Smooth muscle cell (in vitro differentiated cells): ENCODE results near the gene C5orf15. TPM values are rescaled to one million over a fixed set of nuclear protein-coding genes. Genes with fewer than 3 reads are reported as not detected.

Experiments used
- DNase-seq: peaks from one replicate; lab custom pipeline; 2025; ENCODE audit not compliant: unreplicated experiment; lab: John Stamatoyannopoulos, UW
- H2AFZ ChIP-seq: fragments of 200-600 bp; sonication (generic); 2 replicates; pipeline ENCODE4 v1.6.0; 2016; ENCODE audit warnings: antibody characterized with exemption, low read depth, mild to moderate bottlenecking
- H3F3A ChIP-seq: fragments of 200-600 bp; sonication (generic); 2 replicates; pipeline ENCODE4 v1.6.0; 2017; ENCODE audit warnings: antibody characterized with exemption, low read depth
- H3K27ac ChIP-seq: fragments of 200-600 bp; sonication (generic); 2 replicates; pipeline ENCODE4 v1.5.1; 2016; ENCODE audit warnings: low read depth, mild to moderate bottlenecking
- H3K27me3 ChIP-seq: fragments of 200-600 bp; sonication (generic); 2 replicates; pipeline ENCODE4 v1.6.1; 2016; ENCODE audit warnings: low read depth, mild to moderate bottlenecking
- H3K36me3 ChIP-seq: fragments of 200-600 bp; sonication (generic); 2 replicates; pipeline ENCODE4 v1.5.1; 2016; ENCODE audit warnings: low read depth
- H3K4me1 ChIP-seq: fragments of 200-600 bp; sonication (generic); 2 replicates; pipeline ENCODE4 v1.5.1; 2016; ENCODE audit warnings: low read depth
- H3K4me2 ChIP-seq: fragments of 200-600 bp; sonication (generic); 2 replicates; pipeline ENCODE4 v1.6.0; 2016; ENCODE audit warnings: mild to moderate bottlenecking
- H3K4me3 ChIP-seq: fragments of 200-600 bp; sonication (generic); 2 replicates; pipeline ENCODE4 v1.5.1; 2016; ENCODE audit warnings: mild to moderate bottlenecking
- H3K79me2 ChIP-seq: fragments of 200-600 bp; sonication (generic); 2 replicates; pipeline ENCODE4 v1.6.0; 2016; ENCODE audit warnings: low read depth, mild to moderate bottlenecking
- H3K9ac ChIP-seq: fragments of 200-600 bp; sonication (generic); 2 replicates; pipeline ENCODE4 v1.6.0; 2016; ENCODE audit warnings: low read depth
- H3K9me3 ChIP-seq: fragments of 200-600 bp; sonication (generic); replicated peaks from 2 replicates; pipeline ENCODE4 v1.5.1; 2016; ENCODE audit warnings: low read depth
- H4K20me1 ChIP-seq: fragments of 200-600 bp; sonication (generic); 2 replicates; pipeline ENCODE4 v1.6.0; 2016; ENCODE audit warnings: low read depth
- CTCF ChIP-seq: fragments of 200-600 bp; sonication (generic); IDR thresholded peaks from 2 replicates; pipeline ENCODE4 v1.5.1; 2017; ENCODE audit warnings: borderline replicate concordance, mild to moderate bottlenecking, antibody characterized with exemption; ENCODE audit not compliant: insufficient read depth, poor library complexity, severe bottlenecking
- WGBS: methylation state at CpG from one replicate; pipeline ENCODE4 v1.1.7; 2016; ENCODE audit warnings: low lambda C conversion rate; 5-methylcytosine and 5-hydroxymethylcytosine counted together
- polyA plus RNA-seq: library from polyadenylated mRNA; unstranded; fragments of >200 nt; fragmentation: Nextera tagmentation; extraction: Ambion mirVana; gene quantifications from 2 replicates; pipeline ENCODE4 v1.2.1, GENCODE V29; 2016
- total RNA-seq: library from RNA; depleted of rRNA; stranded (reverse); fragments of >200 nt; gene quantifications from 2 replicates; pipeline ENCODE4 v1.2.3, GENCODE V29; 2014

Gene C5orf15
- total and polyA plus RNA-seq, 2 experiments from 2014 or later, result 64.9 to 128 TPM

GRCh38 chr5:133962801-133963476, 5.5 kb downstream of the C5orf15 start:
- Histone ChIP-seq H3K36me3 (peaks cover 6% of the 10 kb centered on the region), H3K27me3 (no peaks in the 10 kb centered on the region), H3F3A (peaks cover 3% of the 10 kb centered on the region), H3K4me2 (peak overlapping the region; percentile 64), H2AFZ (no peak overlapping the region), H3K9me3 (no peaks in the 10 kb centered on the region), H4K20me1 (peaks cover 42% of the 10 kb centered on the region), H3K79me2 (peaks cover 83% of the 10 kb centered on the region), H3K27ac (peak overlapping the region; percentile 75), H3K4me3 (no peak overlapping the region), H3K4me1 (peaks cover 10% of the 10 kb centered on the region), H3K9ac (no peak overlapping the region)
- TF ChIP-seq CTCF, result no peak
- WGBS, result 58% methylated on average over 2 of the region's 2 CpGs
- DNase-seq, result no peak

- H3F3A ChIP-seq, result peaks cover 3% of the 10 kb centered on the region
- no peak overlapping the region for H3K9ac ChIP-seq
- H2AFZ ChIP-seq, result no peak overlapping the region
- peak overlapping the region; percentile 75 for H3K27ac ChIP-seq
- H3K79me2 ChIP-seq, result peaks cover 75% of the 10 kb centered on the region
- 93% methylated on average over 2 of the region's 2 CpGs for WGBS
- peaks cover 4% of the 10 kb centered on the region for H3K4me1 ChIP-seq
- TF ChIP-seq CTCF, result no peak
- H3K36me3 ChIP-seq, result peaks cover 9% of the 10 kb centered on the region
- no peaks in the 10 kb centered on the region for H3K27me3 ChIP-seq
- peak overlapping the region; percentile 64 for H3K4me2 ChIP-seq
- H3K9me3 ChIP-seq, result no peaks in the 10 kb centered on the region
- DNase-seq, result no peak
- no peak overlapping the region for H3K4me3 ChIP-seq
- peaks cover 44% of the 10 kb centered on the region for H4K20me1 ChIP-seq
These were observed 6.3 kb downstream of the C5orf15 start for GRCh38 chr5:133962131-133962530.

GRCh38 chr5:133959643-133960042, 8.8 kb downstream of the C5orf15 start:
- Histone ChIP-seq H3K4me3 (no peak overlapping the region), H3K36me3 (peaks cover 9% of the 10 kb centered on the region), H3K27ac (no peak overlapping the region), H3K27me3 (no peaks in the 10 kb centered on the region), H3F3A (peaks cover 3% of the 10 kb centered on the region), H3K4me1 (peaks cover 3% of the 10 kb centered on the region), H2AFZ (no peak overlapping the region), H3K79me2 (peaks cover 50% of the 10 kb centered on the region), H3K9me3 (no peaks in the 10 kb centered on the region), H3K9ac (no peak overlapping the region), H3K4me2 (no peak overlapping the region), H4K20me1 (peaks cover 44% of the 10 kb centered on the region)
- 97% methylated on average over 11 of the region's 11 CpGs for WGBS
- no peak for DNase-seq
- no peak for TF ChIP-seq CTCF

DNA sequence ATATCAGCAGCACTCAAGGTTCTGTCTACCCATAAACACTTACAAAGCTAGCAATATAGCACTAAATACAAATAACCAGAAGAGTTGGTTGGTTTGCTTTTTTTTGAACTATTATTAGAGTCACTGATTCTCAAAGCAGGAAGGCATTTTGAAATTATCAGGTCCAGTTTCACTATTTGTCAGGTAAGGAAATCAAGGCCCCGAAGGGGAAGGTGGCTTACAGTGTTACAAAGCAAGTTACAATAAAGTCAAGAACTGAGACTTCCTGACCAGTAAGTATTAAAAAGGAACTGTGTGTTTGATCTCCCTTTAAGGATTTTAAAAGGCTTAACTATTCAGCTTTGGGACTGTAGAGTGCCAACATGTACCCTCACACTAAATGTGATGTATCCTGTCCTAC, 10.8 kb downstream of the C5orf15 start:
- no peak overlapping the region for H3K4me2 ChIP-seq
- H3K79me2 ChIP-seq, result peaks cover 32% of the 10 kb centered on the region
- H4K20me1 ChIP-seq, result peaks cover 35% of the 10 kb centered on the region
- H3K9ac ChIP-seq, result no peak overlapping the region
- H3K27ac ChIP-seq, result no peak overlapping the region
- H3K4me3 ChIP-seq, result no peak overlapping the region
- TF ChIP-seq CTCF, result no peak
- no peaks in the 10 kb centered on the region for H3F3A ChIP-seq
- no peak for DNase-seq
- H3K4me1 ChIP-seq, result no peaks in the 10 kb centered on the region
- H2AFZ ChIP-seq, result no peak overlapping the region
- H3K9me3 ChIP-seq, result no peaks in the 10 kb centered on the region
- peaks cover 9% of the 10 kb centered on the region for H3K36me3 ChIP-seq
- H3K27me3 ChIP-seq, result no peaks in the 10 kb centered on the region
- 100% methylated on average over 1 of the region's 1 CpG for WGBS
